SK-N-SH treated with all-trans-retinoic acid at 6 μM for 48 hours (cell line): ENCODE results near the gene PALLD.

ENCODE experiments used
- ATAC-seq: fragments of 200-7000 bp; cut with Tn5 transposase; 3 replicates; pipeline ENCODE4 v1.9.1; 2020; ENCODE audit warnings: mild to moderate bottlenecking, moderate library complexity
- ARNTL ChIP-seq: fragments of 450-650 bp; formaldehyde crosslinking; IDR thresholded peaks from 2 replicates; pipeline ENCODE4 v1.5.0; 2020; ENCODE audit warnings: low read depth, mild to moderate bottlenecking, moderate library complexity, borderline replicate concordance
- BACH2 ChIP-seq: fragments of 250-450 bp; sonication (Bioruptor Pico); IDR thresholded peaks from 2 replicates; pipeline ENCODE4 v1.9.0; 2021; ENCODE audit warnings: mild to moderate bottlenecking, borderline replicate concordance
- CREB5 ChIP-seq: fragments of 250-450 bp; sonication (Bioruptor Pico); IDR thresholded peaks from 2 replicates; pipeline ENCODE4 v1.5.1; 2020; ENCODE audit warnings: low read depth, mild to moderate bottlenecking, moderate library complexity
- CSDC2 ChIP-seq: fragments of 250-450 bp; sonication (Bioruptor Pico); IDR thresholded peaks from 2 replicates; pipeline ENCODE4 v1.5.0; 2020; ENCODE audit warnings: mild to moderate bottlenecking, moderate library complexity
- CSRNP3 ChIP-seq: fragments of 250-450 bp; sonication (Bioruptor Pico); IDR thresholded peaks from 2 replicates; pipeline ENCODE4 v1.5.1; 2021; ENCODE audit warnings: mild to moderate bottlenecking, moderate library complexity
- GLIS3 ChIP-seq: fragments of 250-450 bp; sonication (Bioruptor Pico); IDR thresholded peaks from 2 replicates; pipeline ENCODE4 v1.5.0; 2020; ENCODE audit warnings: mild to moderate bottlenecking, moderate library complexity
- ISL1 ChIP-seq: fragments of 250-450 bp; sonication (Bioruptor Pico); IDR thresholded peaks from 2 replicates; pipeline ENCODE4 v2.1.2; 2022; ENCODE audit warnings: mild to moderate bottlenecking, moderate library complexity
- OSR1 ChIP-seq: fragments of 250-450 bp; sonication (Bioruptor Pico); IDR thresholded peaks from 2 replicates; pipeline ENCODE4 v1.8.0; 2022; ENCODE audit warnings: moderate library complexity, mild to moderate bottlenecking, inconsistent platforms
- PATZ1 ChIP-seq: fragments of 250-450 bp; sonication (Bioruptor Pico); IDR thresholded peaks from 2 replicates; pipeline ENCODE4 v1.8.0; 2020; ENCODE audit warnings: mild to moderate bottlenecking, moderate library complexity, borderline replicate concordance
- POU6F1 ChIP-seq: fragments of 250-450 bp; sonication (Bioruptor Pico); IDR thresholded peaks from 2 replicates; pipeline ENCODE4 v1.8.0; 2021; ENCODE audit warnings: low read depth, mild to moderate bottlenecking, moderate library complexity, borderline replicate concordance
- RARB ChIP-seq: fragments of 250-450 bp; sonication (Bioruptor Pico); IDR thresholded peaks from 2 replicates; pipeline ENCODE4 v1.8.0; 2021; ENCODE audit warnings: mild to moderate bottlenecking, moderate library complexity
- SNAI2 ChIP-seq: fragments of 250-450 bp; sonication (Bioruptor Pico); IDR thresholded peaks from 2 replicates; pipeline ENCODE4 v1.5.0; 2020; ENCODE audit warnings: mild to moderate bottlenecking, moderate library complexity
- TCF4 ChIP-seq: fragments of 250-450 bp; sonication (Bioruptor Pico); IDR thresholded peaks from 2 replicates; pipeline ENCODE4 v1.8.0; 2021; ENCODE audit warnings: mild to moderate bottlenecking, moderate library complexity, borderline replicate concordance
- TSHZ2 ChIP-seq: fragments of 250-450 bp; sonication (Bioruptor Pico); IDR thresholded peaks from 2 replicates; pipeline ENCODE4 v1.5.0; 2020; ENCODE audit warnings: mild to moderate bottlenecking, moderate library complexity
- ZC3H10 ChIP-seq: fragments of 250-450 bp; sonication (Bioruptor Pico); IDR thresholded peaks from 2 replicates; pipeline ENCODE4 v1.5.1; 2021; ENCODE audit warnings: mild to moderate bottlenecking, moderate library complexity
- ZFP3 ChIP-seq: fragments of 250-450 bp; sonication (Bioruptor Pico); IDR thresholded peaks from 2 replicates; pipeline ENCODE4 v1.5.0; 2020; ENCODE audit warnings: mild to moderate bottlenecking, moderate library complexity
- ZFP30 ChIP-seq: fragments of 450-650 bp; formaldehyde crosslinking; IDR thresholded peaks from 2 replicates; pipeline ENCODE4 v1.5.0; 2022; ENCODE audit warnings: mild to moderate bottlenecking, moderate library complexity
- ZNF565 ChIP-seq: fragments of 450-650 bp; formaldehyde crosslinking; conservative IDR thresholded peaks from 2 replicates; pipeline ENCODE4 v1.5.0; 2020; ENCODE audit warnings: low read depth, mild to moderate bottlenecking, moderate library complexity
- ZNF70 ChIP-seq: fragments of 450-650 bp; formaldehyde crosslinking; IDR thresholded peaks from 2 replicates; pipeline ENCODE4 v1.5.0; 2020; ENCODE audit warnings: mild to moderate bottlenecking, moderate library complexity
- ZNF8 ChIP-seq: fragments of 450-650 bp; formaldehyde crosslinking; IDR thresholded peaks from 2 replicates; pipeline ENCODE4 v1.5.0; 2020; ENCODE audit warnings: mild to moderate bottlenecking, moderate library complexity

Gene PALLD

GRCh38 chr4:168643796-168644159, 146.9 kb downstream of the PALLD start (continued):
- TF ChIP-seq RARB (no peak), PATZ1 (no peak), ARNTL (no peak), ZNF70 (CRISPR knock-in tag) (no peak)

GRCh38 chr4:168646001-168646768, 149.3 kb downstream of the PALLD start:
- ATAC-seq, result peak; percentile 38

GRCh38 chr4:168647646-168648375, 151.0 kb downstream of the PALLD start:
- ATAC-seq, result no peak
- no peak for TF ChIP-seq OSR1 (CRISPR knock-in tag)
- TF ChIP-seq ZNF70 (CRISPR knock-in tag), result no peak
- no peak for TF ChIP-seq ISL1 (CRISPR knock-in tag)
- no peak for TF ChIP-seq CSDC2 (CRISPR knock-in tag)
- TF ChIP-seq GLIS3 (CRISPR knock-in tag), result no peak

More at GRCh38 chr4:168646001-168646768, 149.3 kb downstream of the PALLD start:
- TF ChIP-seq ISL1 (CRISPR knock-in tag) (peak; percentile 79), CSRNP3 (CRISPR knock-in tag) (no peak), ZNF565 (CRISPR knock-in tag) (no peak), ZFP3 (CRISPR knock-in tag) (0 out of 2 replicates have a peak, but pooled peaks have one; percentile 12)

GRCh38 chr4:168648494-168648893, 151.6 kb downstream of the PALLD start:
- TF ChIP-seq ZFP30 (CRISPR knock-in tag) (no peak), BACH2 (CRISPR knock-in tag) (no peak), TSHZ2 (CRISPR knock-in tag) (no peak), POU6F1 (no peak), ISL1 (CRISPR knock-in tag) (no peak), ZNF565 (CRISPR knock-in tag) (no peak), RARB (no peak)
- TF ChIP-seq, all 23 proteins: peak for 0

GRCh38 chr4:168648929-168649328, 152.1 kb downstream of the PALLD start:
- peak; percentile 58 for ATAC-seq

More at GRCh38 chr4:168648494-168648893, 151.6 kb downstream of the PALLD start:
- no peak for ATAC-seq

More at GRCh38 chr4:168648929-168649328, 152.1 kb downstream of the PALLD start:
- TF ChIP-seq CREB5 (CRISPR knock-in tag) (no peak), ZNF8 (CRISPR knock-in tag) (no peak), POU6F1 (no peak), ZC3H10 (no peak), CSRNP3 (CRISPR knock-in tag) (no peak), CSDC2 (CRISPR knock-in tag) (no peak), SNAI2 (CRISPR knock-in tag) (no peak), TCF4 (no peak), ZNF70 (CRISPR knock-in tag) (no peak), GLIS3 (CRISPR knock-in tag) (no peak)
